A673 (cell line): ENCODE results near the gene KCNB1.

Experiments used
- EZH2 ChIP-seq: fragments of 200-600 bp; sonication (generic); IDR thresholded peaks from 2 replicates; pipeline ENCODE4 v1.6.1; 2017; ENCODE audit warnings: borderline replicate concordance, low read depth, mild to moderate bottlenecking, mixed read lengths, antibody characterized with exemption, low read length; ENCODE audit not compliant: poor library complexity, severe bottlenecking
- TF ChIP-seq, protein P1 (sequence below): fragments of 300-800, 200-600 bp; sonication (generic); conservative IDR thresholded peaks from 2 replicates; pipeline ENCODE4 v1.5.1; 2017; ENCODE audit warnings: low read depth, mild to moderate bottlenecking, antibody characterized with exemption, low read length, moderate library complexity, mixed read lengths

DNA sequence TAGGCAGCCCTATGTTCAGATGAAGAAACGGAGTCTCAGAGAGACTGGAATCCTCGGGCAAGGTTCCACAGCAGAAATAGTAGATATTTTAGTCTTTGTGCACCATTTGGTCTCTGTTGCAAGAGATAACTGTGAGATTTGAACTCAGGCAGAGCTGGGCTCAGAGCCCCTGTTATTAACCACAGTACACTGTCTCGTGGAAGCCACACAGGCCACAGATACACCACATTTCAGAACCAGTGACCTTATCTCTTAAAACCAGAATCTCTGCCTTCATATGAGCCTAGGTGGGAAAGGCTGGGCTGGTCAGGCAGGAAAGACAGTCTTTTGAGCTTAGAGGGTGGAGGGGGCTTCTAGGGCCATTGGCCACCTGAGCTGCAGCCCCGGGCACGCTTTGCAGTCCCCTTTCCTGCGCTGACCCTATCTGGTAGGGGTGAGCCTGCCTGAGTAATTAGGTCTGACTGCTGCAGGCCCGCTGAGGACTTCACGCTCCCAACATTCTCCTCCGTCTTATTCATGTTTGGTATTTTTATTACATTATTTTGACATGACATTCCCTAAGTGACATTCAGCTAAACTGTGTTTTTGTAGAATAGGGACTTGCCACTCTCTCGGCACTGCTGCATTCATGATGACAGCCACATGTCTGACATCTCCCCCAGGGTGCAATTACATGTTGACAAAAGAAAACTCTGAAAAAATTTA lies 71.1 kb downstream of the KCNB1 start:
- TF ChIP-seq, protein P1, sequence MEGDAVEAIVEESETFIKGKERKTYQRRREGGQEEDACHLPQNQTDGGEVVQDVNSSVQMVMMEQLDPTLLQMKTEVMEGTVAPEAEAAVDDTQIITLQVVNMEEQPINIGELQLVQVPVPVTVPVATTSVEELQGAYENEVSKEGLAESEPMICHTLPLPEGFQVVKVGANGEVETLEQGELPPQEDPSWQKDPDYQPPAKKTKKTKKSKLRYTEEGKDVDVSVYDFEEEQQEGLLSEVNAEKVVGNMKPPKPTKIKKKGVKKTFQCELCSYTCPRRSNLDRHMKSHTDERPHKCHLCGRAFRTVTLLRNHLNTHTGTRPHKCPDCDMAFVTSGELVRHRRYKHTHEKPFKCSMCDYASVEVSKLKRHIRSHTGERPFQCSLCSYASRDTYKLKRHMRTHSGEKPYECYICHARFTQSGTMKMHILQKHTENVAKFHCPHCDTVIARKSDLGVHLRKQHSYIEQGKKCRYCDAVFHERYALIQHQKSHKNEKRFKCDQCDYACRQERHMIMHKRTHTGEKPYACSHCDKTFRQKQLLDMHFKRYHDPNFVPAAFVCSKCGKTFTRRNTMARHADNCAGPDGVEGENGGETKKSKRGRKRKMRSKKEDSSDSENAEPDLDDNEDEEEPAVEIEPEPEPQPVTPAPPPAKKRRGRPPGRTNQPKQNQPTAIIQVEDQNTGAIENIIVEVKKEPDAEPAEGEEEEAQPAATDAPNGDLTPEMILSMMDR, result no peak
- no peak for TF ChIP-seq EZH2
